HCT116 (cell line): ENCODE data around the gene NT5E. TPM values are rescaled to one million over a fixed set of nuclear protein-coding genes. Genes with fewer than 3 reads are reported as not detected.

Source experiments
- ATAC-seq: fragments of 200-7000 bp; cut with Tn5 transposase; 2 replicates; pipeline ENCODE4 v1.9.1; 2020; ENCODE audit warnings: mild to moderate bottlenecking, moderate library complexity
- BruUV-seq: library from RNA; stranded (reverse); fragments of 400-500 nt; replicated peaks from 2 replicates; lab custom pipeline; 2021; lab: Mats Ljungman, UMichigan
- CTCF ChIA-PET: fragments of 300-600 bp; sonication (Branson Sonifier 250); formaldehyde crosslinking; loops from one replicate; lab custom pipeline; 2021; ENCODE audit warnings: antibody characterized with exemption; lab: Charles Lee
- POLR2A ChIA-PET: fragments of 300-600, 350-600 bp; sonication (Branson Sonifier 250); formaldehyde crosslinking; loops from one replicate; lab custom pipeline; 2021; ENCODE audit warnings: antibody characterized with exemption; lab: Charles Lee
- RAD21 ChIA-PET, 2 experiments: fragments of 300-600 bp; sonication (Branson Sonifier 250); formaldehyde crosslinking; loops; one replicate each; lab custom pipeline; 2023; ENCODE audit warnings: low total read pairs in 2 of 2; ENCODE audit not compliant: uncharacterized antibody in 2 of 2, unreplicated experiment in 2 of 2, low non-redundant PET in 1 of 2; lab: Charles Lee
- DNase-seq: peaks from one replicate; pipeline ENCODE4 v3.0.0-alpha.2; 2010; ENCODE audit warnings: low read depth, low spot score
- H2AFZ ChIP-seq: fragments of 200-600 bp; shearing (Covaris generic), sonication (generic); 2 replicates; pipeline ENCODE4 v1.6.1; 2017; ENCODE audit warnings: low read depth, mixed run types, mixed read lengths, antibody characterized with exemption, low read length; ENCODE audit not compliant: poor library complexity, severe bottlenecking
- H3K27ac ChIP-seq: 2 replicates; pipeline ENCODE4 v1.5.1; 2012; ENCODE audit warnings: low read depth, low read length
- H3K27me3 ChIP-seq: fragments of 200-600 bp; sonication (generic); 2 replicates; pipeline ENCODE4 v1.6.1; 2016; ENCODE audit warnings: mixed run types, low read length, mixed read lengths; ENCODE audit not compliant: insufficient read depth
- H3K36me3 ChIP-seq, 2 experiments: fragments of 200-500 bp in 1 of 2; fragments of 200-600 bp in 1 of 2; sonication (Bioruptor generic) in 1 of 2; sonication (generic) in 1 of 2; 2 replicates each; pipeline versions ENCODE4 v1.5.1 to v1.6.1; 2014 to 2016; ENCODE audit warnings: low read length in 2 of 2, inconsistent platforms in 1 of 2, mixed read lengths in 1 of 2, mixed run types in 1 of 2; ENCODE audit not compliant: insufficient read depth in 2 of 2, control insufficient read depth in 1 of 2
- H3K4me1 ChIP-seq, 2 experiments: fragments of 200-600 bp in 1 of 2; sonication (generic) in 1 of 2; 2 replicates each; pipeline versions ENCODE4 v1.5.1 to v1.6.1; 2012 to 2017; ENCODE audit warnings: low read length in 2 of 2, inconsistent platforms in 1 of 2, mild to moderate bottlenecking in 1 of 2, mixed read lengths in 1 of 2, mixed run types in 1 of 2, moderate library complexity in 1 of 2; ENCODE audit not compliant: insufficient read depth in 2 of 2, control insufficient read depth in 1 of 2
- H3K4me2 ChIP-seq: fragments of 200-600 bp; sonication (generic); 2 replicates; pipeline ENCODE4 v1.6.1; 2017; ENCODE audit warnings: mixed run types, low read length, mixed read lengths
- H3K4me3 ChIP-seq, 2 experiments: fragments of 200-600 bp in 1 of 2; sonication (generic) in 1 of 2; replicated peaks in 1 of 2; 2 replicates each; pipeline ENCODE4 v1.5.1; 2011 to 2016; ENCODE audit warnings: low read length in 2 of 2, control low read depth in 1 of 2, low read depth in 1 of 2, mild to moderate bottlenecking in 1 of 2, mixed read lengths in 1 of 2, mixed run types in 1 of 2
- H3K79me2 ChIP-seq: fragments of 200-600 bp; sonication (generic); 2 replicates; pipeline ENCODE4 v1.6.1; 2017; ENCODE audit warnings: mild to moderate bottlenecking, mixed run types, low read length, moderate library complexity, mixed read lengths; ENCODE audit not compliant: insufficient read depth
- H3K9ac ChIP-seq: fragments of 200-600 bp; sonication (generic); 2 replicates; pipeline ENCODE4 v1.6.1; 2016; ENCODE audit warnings: low read length, mixed read lengths
- H3K9me2 ChIP-seq: fragments of 200-600 bp; sonication (generic), shearing (Covaris generic); 2 replicates; pipeline ENCODE4 v1.6.1; 2017; ENCODE audit warnings: mixed run types, mild to moderate bottlenecking, moderate library complexity; ENCODE audit not compliant: insufficient read depth
- H3K9me3 ChIP-seq, 2 experiments: fragments of 200-500 bp in 1 of 2; fragments of 200-600 bp in 1 of 2; sonication (Bioruptor generic) in 1 of 2; sonication (generic) in 1 of 2; 2 replicates each; pipeline ENCODE4 v1.6.1; 2014 to 2017; ENCODE audit warnings: low read length in 2 of 2, mixed read lengths in 2 of 2, inconsistent platforms in 1 of 2, low read depth in 1 of 2, mild to moderate bottlenecking in 1 of 2, mixed run types in 1 of 2, moderate library complexity in 1 of 2; ENCODE audit not compliant: control insufficient read depth in 1 of 2, insufficient read depth in 1 of 2
- H4K20me1 ChIP-seq: fragments of 200-600 bp; sonication (generic), shearing (Covaris generic); 2 replicates; pipeline ENCODE4 v1.6.1; 2017; ENCODE audit warnings: mixed run types, mild to moderate bottlenecking, moderate library complexity; ENCODE audit not compliant: insufficient read depth
- EGR1 ChIP-seq: IDR thresholded peaks from 2 replicates; pipeline ENCODE4 v1.6.1; 2012; ENCODE audit warnings: low read depth
- ELF1 ChIP-seq: IDR thresholded peaks from 2 replicates; pipeline ENCODE4 v1.6.1; 2012; ENCODE audit warnings: low read depth, borderline replicate concordance
- EZH2phosphoT487 ChIP-seq: fragments of 200-600 bp; IDR thresholded peaks from 2 replicates; pipeline ENCODE4 v1.6.1; 2018; ENCODE audit warnings: antibody characterized with exemption, borderline replicate concordance
- FOSL1 ChIP-seq: IDR thresholded peaks from 2 replicates; pipeline ENCODE4 v1.6.1; 2012; ENCODE audit warnings: low read depth
- JUND ChIP-seq: IDR thresholded peaks from 2 replicates; pipeline ENCODE4 v1.6.1; 2012
- REST ChIP-seq: IDR thresholded peaks from 2 replicates; pipeline ENCODE4 v1.6.1; 2012; ENCODE audit warnings: low read depth
- SIN3A ChIP-seq: IDR thresholded peaks from 2 replicates; pipeline ENCODE4 v1.6.1; 2012; ENCODE audit warnings: low read depth
- YY1 ChIP-seq: IDR thresholded peaks from 2 replicates; pipeline ENCODE4 v1.6.1; 2011; ENCODE audit warnings: low read length, low read depth, moderate library complexity, mild to moderate bottlenecking; ENCODE audit not compliant: insufficient replicate concordance; ENCODE audit errors: extremely low read depth
- ZBTB33 ChIP-seq: IDR thresholded peaks from 2 replicates; pipeline ENCODE4 v1.6.1; 2011; ENCODE audit warnings: mild to moderate bottlenecking, low read length, moderate library complexity; ENCODE audit not compliant: insufficient replicate concordance; ENCODE audit errors: extremely low read depth
- ZNF274 ChIP-seq: fragments of 200-500 bp; sonication (Bioruptor generic); IDR thresholded peaks from 2 replicates; pipeline ENCODE4 v1.6.1; 2014; ENCODE audit warnings: mild to moderate bottlenecking, low read depth, low read length, inconsistent platforms
- intact Hi-C: fragments of 100-400 bp; cut with micrococcal nuclease; formaldehyde crosslinking; loops from 2 replicates; pipeline ENCODE4 v1.10.0; 2022
- total RNA-seq: library from RNA; stranded (reverse); gene quantifications from one replicate; pipeline ENCODE4 v1.2.1, GENCODE V29; 2021; ENCODE audit not compliant: unreplicated experiment
- TF ChIP-seq, protein P1 (sequence below): IDR thresholded peaks from 2 replicates; pipeline ENCODE4 v1.6.1; 2012
- TF ChIP-seq, protein P2 (sequence below): IDR thresholded peaks from 2 replicates; pipeline ENCODE4 v1.6.1; 2012

Gene NT5E
- total RNA-seq, 1 experiment from 2014 or later = 68.2 TPM

DNA sequence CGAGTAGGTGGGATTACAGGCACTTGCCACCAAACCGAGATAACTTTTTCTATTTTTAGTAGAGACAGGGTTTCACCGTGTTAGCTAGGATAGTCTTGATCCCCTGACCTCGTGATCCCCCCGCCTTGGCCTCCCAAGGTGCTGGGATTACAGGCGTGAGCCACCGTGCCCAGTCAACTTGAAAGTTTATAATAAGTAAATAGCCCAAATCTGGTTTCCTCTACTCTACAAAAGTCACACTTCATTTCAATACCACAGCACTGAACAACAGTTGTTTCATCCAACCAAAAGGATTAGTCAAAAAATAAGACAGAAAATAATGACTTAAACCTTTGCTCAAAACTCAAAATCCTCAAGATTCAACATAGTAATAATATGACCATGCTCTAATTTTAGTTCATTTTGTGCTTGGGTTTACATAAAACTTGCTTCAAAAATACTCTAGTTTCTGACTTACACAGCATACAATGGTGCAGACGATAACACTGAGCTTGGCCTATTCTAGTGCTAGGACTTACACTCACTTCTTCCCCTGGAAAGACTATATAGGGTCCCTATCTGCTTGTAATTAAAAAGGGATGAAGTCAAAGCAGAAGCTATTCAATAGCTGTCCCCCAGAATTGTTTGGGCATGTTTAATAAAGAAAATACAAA, 56.7 kb downstream of the NT5E start:
- ChIA-PET RAD21 (no interaction called here), POLR2A (no interaction called here), CTCF (no interaction called here)
- no peak overlapping the region for H2AFZ ChIP-seq
- H3K4me3 ChIP-seq = no peak overlapping the region
- no peaks in the 10 kb centered on the region for H3K27me3 ChIP-seq
- TF ChIP-seq EZH2phosphoT487 (no peak), EGR1 (no peak), SIN3A (no peak), ELF1 (no peak), JUND (no peak), ZNF274 (no peak), FOSL1 (no peak), YY1 (no peak), ZBTB33 (no peak), REST (no peak)
- TF ChIP-seq, protein P1, sequence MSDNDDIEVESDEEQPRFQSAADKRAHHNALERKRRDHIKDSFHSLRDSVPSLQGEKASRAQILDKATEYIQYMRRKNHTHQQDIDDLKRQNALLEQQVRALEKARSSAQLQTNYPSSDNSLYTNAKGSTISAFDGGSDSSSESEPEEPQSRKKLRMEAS = no peak
- TF ChIP-seq, protein P2, sequence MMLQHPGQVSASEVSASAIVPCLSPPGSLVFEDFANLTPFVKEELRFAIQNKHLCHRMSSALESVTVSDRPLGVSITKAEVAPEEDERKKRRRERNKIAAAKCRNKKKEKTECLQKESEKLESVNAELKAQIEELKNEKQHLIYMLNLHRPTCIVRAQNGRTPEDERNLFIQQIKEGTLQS = no peak
- H4K20me1 ChIP-seq = no peaks in the 10 kb centered on the region
- peaks cover 0 to 16% of the 10 kb centered on the region in 2 experiments; a peak in 1 of 4 replicates for H3K36me3 ChIP-seq
- H3K79me2 ChIP-seq = no peaks in the 10 kb centered on the region
- no peak overlapping the region for H3K9ac ChIP-seq
- no peaks in the 10 kb centered on the region for H3K9me3 ChIP-seq
- DNase-seq (no peak), ATAC-seq (no peak)
- no peak overlapping the region for H3K27ac ChIP-seq
- no peaks in the 10 kb centered on the region for H3K9me2 ChIP-seq
- no peak overlapping the region for H3K4me2 ChIP-seq
- BruUV-seq = no TSS peak
- H3K4me1 ChIP-seq = no peaks in the 10 kb centered on the region
- intact Hi-C loops = no loop called here
